HG02943 (cell line): ENCODE results near the gene C3orf20.
"Not testable (repeated sequence)": the region's sequence is repeated elsewhere in the genome, so short reads cannot be mapped to it uniquely, and the experiment has no call there.

Source experiments
- ATAC-seq: cut with Tn5 transposase; IDR thresholded peaks from one replicate; pipeline ENCODE4 v1.9.1; 2021; ENCODE audit warnings: mild to moderate bottlenecking, low read depth, moderate library complexity; ENCODE audit not compliant: unreplicated experiment

Gene C3orf20

GRCh38 chr3:14752979-14753378 lies 78.0 kb downstream of the C3orf20 start:
- ATAC-seq, result not testable (repeated sequence)

- no peak for ATAC-seq
Measured at GRCh38 chr3:14757153-14757700, 82.3 kb downstream of the C3orf20 start.

- ATAC-seq, result no peak
Measured at GRCh38 chr3:14758297-14758696, 83.4 kb downstream of the C3orf20 start.

- ATAC-seq, result no peak
Measured at GRCh38 chr3:14758959-14759358, 84.0 kb downstream of the C3orf20 start.

- no peak for ATAC-seq
Measured at GRCh38 chr3:14760185-14760584, 85.2 kb downstream of the C3orf20 start.

GRCh38 chr3:14761121-14761672 lies 86.3 kb downstream of the C3orf20 start:
- ATAC-seq, result no peak

- no peak for ATAC-seq
Measured at GRCh38 chr3:14761866-14762265, 86.9 kb downstream of the C3orf20 start.

DNA sequence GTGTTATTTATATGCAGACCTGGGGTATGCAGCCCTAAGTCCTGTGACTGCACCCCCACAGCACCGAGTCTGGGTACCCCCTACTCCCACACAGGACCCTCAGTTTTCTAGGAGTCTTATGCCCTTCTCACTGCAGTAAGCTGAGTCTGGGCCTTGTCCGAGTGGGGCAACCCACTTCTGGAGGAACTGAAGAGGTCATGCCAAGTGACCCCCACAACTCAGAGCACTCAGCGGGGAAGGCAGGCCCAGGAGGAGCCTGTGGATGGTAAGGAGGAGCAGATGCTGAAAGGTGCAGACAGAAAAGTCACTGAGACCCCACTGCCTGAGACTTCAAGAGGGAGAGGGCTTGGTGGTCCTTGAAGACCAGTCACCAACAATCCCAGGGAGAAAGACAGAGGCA lies 87.8 kb downstream of the C3orf20 start:
- no peak for ATAC-seq

DNA sequence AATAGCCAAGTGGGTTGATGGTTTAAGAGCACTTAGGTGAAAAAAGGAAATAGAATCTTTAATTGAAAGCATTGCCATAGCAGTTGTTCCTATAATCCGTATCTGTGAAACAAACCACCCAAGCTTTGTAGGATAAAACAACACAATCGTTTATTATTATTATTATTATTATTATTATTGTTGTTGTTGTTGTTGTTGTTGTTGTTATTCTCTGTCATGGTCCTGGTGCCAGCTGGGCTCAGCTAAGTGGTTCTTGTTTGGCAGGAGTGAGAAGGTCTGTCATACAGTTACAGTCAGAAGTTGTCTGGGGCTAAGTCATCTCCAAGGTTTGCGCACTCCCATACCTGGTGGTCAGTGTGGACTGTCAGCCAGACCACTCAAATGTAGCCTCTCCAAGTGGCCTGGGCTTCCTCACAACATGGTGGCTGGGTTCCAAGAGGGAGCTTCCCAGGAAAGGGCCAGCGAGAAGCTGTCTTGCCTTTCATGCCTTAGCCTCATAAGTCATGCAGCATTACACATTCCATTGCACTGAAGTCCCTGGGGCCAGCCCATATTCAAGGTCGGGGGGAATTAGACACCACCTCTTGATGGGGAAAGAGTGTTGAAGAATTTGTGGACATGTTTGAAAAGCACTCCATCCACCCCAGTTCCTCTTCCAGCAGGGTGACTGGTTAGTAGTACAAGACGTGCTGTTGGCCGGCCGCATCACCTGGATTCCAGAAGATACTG lies 89.6 kb downstream of the C3orf20 start:
- no peak for ATAC-seq

DNA sequence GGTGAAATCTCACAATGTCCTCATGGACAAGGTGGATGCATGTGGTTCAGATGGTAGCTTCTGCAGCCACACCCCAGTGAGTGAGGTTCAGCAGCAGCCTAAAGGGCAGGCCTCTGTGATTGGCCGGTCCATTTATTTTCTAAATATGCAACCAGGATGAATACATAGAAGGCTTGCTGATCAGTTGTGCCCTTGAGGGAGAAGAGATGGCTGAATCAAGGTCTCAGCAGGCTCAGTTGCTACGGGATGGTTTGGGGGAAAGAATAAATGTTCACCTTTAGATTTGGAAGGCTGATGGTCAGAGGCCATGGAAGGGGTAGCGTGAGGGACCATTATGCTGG lies 90.1 kb downstream of the C3orf20 start:
- ATAC-seq, result no peak

DNA sequence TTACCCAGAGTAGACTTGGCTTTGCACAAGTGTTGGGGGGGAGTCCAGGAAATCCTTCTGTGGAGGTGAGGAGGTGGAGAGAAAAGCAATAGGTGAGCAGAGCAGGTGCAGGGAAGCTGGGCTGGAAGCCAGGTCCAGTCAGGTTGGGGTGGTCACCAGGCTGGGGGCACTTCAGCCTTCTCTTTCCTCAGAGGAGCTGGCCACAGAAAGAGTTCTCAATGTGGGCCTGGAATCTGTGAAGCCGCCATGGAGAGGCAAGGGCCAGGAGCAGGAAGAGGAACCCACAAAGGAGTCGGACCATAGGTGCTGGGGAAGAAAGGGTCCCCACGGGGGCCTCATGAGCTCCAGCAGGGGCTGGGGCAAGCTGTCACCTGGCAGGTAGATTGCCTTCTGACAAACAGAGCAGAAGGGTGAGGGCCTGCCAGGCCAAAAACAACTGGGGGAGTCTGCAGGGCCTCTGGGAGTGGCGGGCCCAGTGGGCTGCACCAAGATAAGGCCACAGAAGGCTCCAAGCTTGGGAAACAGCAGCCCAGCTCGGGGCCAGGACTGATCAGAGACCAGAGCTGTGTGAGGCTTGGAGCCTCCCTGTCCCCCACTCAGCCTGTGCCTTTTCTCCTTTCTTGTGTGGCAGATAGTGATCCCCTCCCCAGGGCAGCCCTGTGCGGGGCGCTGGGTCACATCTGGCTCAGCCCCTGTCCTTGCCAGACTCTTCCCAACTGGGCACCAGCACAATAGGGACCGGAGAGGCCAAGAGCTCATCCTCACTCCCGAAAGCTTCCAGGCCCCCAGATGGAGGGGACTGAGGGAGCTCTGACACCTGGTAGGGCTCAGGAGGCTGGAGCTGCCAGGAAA lies 90.9 kb downstream of the C3orf20 start:
- no peak for ATAC-seq

DNA sequence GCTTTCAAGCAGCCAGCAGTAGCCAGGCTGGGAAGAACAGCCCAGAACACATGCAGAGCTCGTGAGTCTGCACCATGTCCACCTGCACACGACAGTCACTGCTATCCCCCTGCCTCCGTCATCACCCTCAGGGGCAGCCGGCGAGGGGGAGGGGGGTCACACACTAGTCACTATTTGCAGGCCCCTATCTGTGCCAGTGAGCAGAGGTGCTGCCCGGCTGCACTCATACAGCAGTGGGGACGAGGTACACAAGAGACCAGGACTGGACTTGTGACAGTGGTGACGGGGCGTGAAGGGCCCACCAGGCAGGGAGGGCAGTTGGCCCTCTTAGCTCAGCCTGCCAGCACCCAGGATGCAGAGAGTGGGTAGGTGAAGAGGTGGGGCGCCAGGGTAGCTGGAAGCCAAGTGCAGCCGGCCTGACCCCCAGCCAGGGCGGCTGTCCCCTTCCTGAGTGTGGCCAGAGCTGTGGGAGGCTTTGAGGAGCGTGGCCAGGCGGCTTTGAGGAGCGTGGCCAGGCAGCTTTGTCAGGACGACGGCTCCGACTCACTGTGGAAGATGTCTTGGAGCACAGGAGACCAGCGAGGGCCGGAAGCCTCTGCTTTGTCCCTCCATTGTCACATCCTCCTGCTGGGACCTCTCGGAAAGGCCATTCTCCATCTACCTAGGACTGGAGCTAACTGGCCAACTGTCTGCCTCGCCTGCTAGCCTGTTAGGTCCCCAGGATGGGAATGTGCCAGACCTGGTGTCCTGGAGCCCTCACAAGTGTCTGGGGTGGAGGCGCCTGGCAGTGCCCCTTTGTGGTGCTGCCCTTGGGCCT lies 91.7 kb downstream of the C3orf20 start:
- no peak for ATAC-seq

DNA sequence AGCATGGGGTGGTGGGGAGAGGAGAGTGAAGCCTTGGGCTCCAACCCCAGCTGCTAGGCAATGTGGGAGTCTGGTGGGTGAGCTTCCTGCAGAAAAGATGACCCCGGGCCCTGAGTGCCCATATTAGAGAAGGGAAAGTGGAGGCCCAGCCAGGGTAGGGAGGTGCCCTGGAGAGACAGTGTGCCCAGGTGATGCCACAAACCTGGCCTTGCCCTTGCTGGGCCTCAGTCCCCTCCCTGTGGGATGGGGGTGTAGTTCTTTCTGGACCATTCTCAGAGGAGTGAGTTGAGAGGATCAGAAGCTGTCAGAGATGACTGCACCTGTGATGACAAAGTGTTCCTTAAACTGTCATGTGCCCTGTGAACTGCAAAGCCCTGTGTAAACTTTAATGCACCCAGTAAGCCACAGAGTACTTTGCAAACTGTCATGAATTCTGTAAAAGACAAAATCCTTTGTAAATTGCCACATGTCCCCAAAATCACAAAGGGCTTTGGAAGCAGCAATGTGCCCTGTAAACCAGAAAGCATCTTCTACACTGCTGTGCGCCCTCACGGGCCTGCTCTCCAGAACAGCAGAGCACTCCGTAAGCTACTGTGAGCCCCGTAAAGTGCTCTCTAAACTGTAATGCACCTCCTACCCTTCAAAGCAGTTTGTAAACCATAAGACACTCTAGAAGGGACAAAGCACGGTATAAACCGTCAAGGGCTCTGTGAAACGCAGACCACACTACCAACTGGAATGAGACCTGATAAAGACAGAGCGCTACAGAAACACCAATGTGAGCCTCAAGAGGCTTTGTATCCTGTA lies 92.5 kb downstream of the C3orf20 start:
- no peak for ATAC-seq

DNA sequence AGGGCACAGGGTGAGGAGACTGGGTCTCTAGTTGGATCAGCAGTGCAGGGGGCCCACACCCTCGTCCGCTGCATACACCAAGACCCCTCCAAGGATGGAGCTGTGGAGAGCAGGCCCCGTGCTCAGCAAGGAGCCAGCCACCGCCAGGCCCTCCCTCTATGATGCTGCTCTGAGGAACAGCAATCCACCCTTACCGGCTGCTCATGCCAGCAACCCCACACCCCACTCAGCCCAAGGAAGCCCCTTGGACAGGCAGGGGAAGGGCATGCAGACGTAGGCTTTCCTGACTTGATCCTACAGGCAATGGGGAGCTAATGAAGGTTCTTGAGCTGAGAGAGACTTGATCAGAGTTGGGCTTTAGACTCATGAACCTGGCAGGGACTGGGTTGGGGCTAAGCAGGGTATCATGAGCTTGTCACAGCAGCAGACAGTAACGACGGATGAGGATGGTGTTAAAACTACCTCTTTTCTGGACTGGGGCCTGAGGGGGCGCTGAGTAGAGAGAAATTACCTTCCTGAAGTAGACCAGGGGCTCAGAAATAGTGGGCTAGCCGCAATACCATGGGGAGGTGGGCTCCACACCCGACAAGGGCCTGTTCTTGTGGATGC lies 93.3 kb downstream of the C3orf20 start:
- no peak for ATAC-seq

- ATAC-seq, result no peak
Measured at GRCh38 chr3:14768881-14769280, 93.9 kb downstream of the C3orf20 start.

DNA sequence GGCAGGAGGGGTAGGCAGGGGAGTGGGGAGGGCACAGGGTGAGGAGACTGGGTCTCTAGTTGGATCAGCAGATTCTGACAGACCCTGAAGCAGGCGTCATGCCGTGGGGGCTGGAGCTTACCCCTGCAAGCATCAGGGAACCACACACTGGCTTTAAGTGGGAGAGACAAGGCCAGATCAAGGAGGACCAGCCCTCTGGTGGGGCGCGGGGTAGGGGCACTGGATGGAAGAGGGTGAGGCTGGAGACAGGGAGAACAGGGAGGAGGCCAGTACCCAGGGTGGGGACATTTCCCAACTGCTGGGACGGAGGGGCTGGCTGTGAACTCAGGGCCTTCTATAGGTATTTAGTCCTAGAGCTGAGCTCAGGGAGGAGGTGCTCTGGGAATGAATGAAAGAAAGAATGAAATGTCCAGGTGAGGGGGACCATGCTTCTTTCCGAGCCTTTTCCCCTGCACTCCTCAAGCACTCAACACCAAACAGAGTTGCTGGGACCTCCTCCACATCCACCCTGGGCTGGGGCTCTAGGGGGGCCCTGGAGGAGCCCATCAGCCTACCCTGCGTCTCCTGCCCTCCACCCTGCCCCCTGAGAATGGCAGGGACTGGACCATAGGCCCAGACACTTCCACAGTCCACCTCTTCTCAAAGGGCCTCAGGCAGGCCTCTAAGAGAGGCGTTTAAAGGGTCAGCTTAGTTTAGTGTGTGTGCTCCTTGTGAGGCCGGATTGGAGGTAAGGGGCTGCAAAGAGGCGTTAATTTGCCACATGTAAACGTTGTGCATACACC lies 94.8 kb downstream of the C3orf20 start:
- ATAC-seq, result no peak

GRCh38 chr3:14770591-14770990 lies 95.7 kb downstream of the C3orf20 start:
- no peak for ATAC-seq
